Liver (tissue), 9 donors: ENCODE data around the gene WBP2. TPM values are rescaled to one million over a fixed set of nuclear protein-coding genes. Genes with fewer than 3 reads are reported as not detected.

ENCODE experiments used
- DNase-seq: peaks from one replicate; pipeline ENCODE4 v3.0.0-alpha.2; 2017; ENCODE audit warnings: low spot score
- H3K27ac ChIP-seq, 2 donors: one replicate each; pipeline ENCODE4 v1.7.0; 2013; ENCODE audit warnings: inconsistent platforms in 2 of 2, low read length in 2 of 2, control low read depth in 1 of 2, low read depth in 1 of 2, mild to moderate bottlenecking in 1 of 2
- H3K27me3 ChIP-seq, 4 donors: one replicate each; pipeline versions ENCODE4 v1.6.1 to v1.7.0; 2013; ENCODE audit warnings: low read length in 3 of 4, inconsistent platforms in 1 of 4, mild to moderate bottlenecking in 1 of 4, moderate library complexity in 1 of 4; ENCODE audit not compliant: control insufficient read depth in 4 of 4, insufficient read depth in 4 of 4
- H3K36me3 ChIP-seq, 4 donors: one replicate each; pipeline versions ENCODE4 v1.6.1 to v1.7.0; 2013; ENCODE audit warnings: low read length in 3 of 4, mild to moderate bottlenecking in 3 of 4, low read depth in 1 of 4, moderate library complexity in 1 of 4; ENCODE audit not compliant: control insufficient read depth in 4 of 4, insufficient read depth in 3 of 4
- H3K4me1 ChIP-seq, 4 donors: one replicate each; pipeline versions ENCODE4 v1.6.1 to v1.7.0; 2013; ENCODE audit warnings: low read length in 3 of 4, mild to moderate bottlenecking in 3 of 4, moderate library complexity in 1 of 4; ENCODE audit not compliant: control insufficient read depth in 4 of 4, insufficient read depth in 4 of 4
- H3K4me3 ChIP-seq, 3 donors: one replicate each; pipeline versions ENCODE4 v1.6.1 to v1.7.0; 2013; ENCODE audit warnings: low read length in 3 of 3, control low read depth in 1 of 3, low read depth in 1 of 3, mild to moderate bottlenecking in 1 of 3
- H3K9ac ChIP-seq, 2 donors: one replicate each; pipeline ENCODE4 v1.7.0; 2013; ENCODE audit warnings: low read length in 2 of 2, mild to moderate bottlenecking in 2 of 2, moderate library complexity in 2 of 2, control low read depth in 1 of 2, low read depth in 1 of 2
- H3K9me3 ChIP-seq, 4 donors: one replicate each; pipeline versions ENCODE4 v1.6.1 to v1.7.0; 2013; ENCODE audit warnings: low read length in 3 of 4; ENCODE audit not compliant: control insufficient read depth in 4 of 4
- EGR1 ChIP-seq, 2 donors: IDR thresholded peaks; 2 replicates each; pipeline ENCODE4 v1.6.1; 2016 to 2018; ENCODE audit warnings: antibody characterized with exemption in 2 of 2, low read depth in 2 of 2
- FOXA1 ChIP-seq: IDR thresholded peaks from 2 replicates; pipeline ENCODE4 v1.6.1; 2016; ENCODE audit warnings: antibody characterized with exemption
- FOXA2 ChIP-seq: IDR thresholded peaks from 2 replicates; pipeline ENCODE4 v1.6.1; 2016; ENCODE audit warnings: antibody characterized with exemption
- GABPA ChIP-seq, 2 donors: IDR thresholded peaks in 1 of 2; conservative IDR thresholded peaks in 1 of 2; 2 replicates each; pipeline ENCODE4 v1.6.1; 2016; ENCODE audit warnings: antibody characterized with exemption in 2 of 2, mild to moderate bottlenecking in 1 of 2, moderate library complexity in 1 of 2
- HNF4A ChIP-seq, 2 donors: conservative IDR thresholded peaks; 2 replicates each; pipeline ENCODE4 v1.6.1; 2016; ENCODE audit warnings: antibody characterized with exemption in 2 of 2, mild to moderate bottlenecking in 2 of 2
- HNF4G ChIP-seq: IDR thresholded peaks from 2 replicates; pipeline ENCODE4 v1.6.1; 2016; ENCODE audit warnings: antibody characterized with exemption
- JUND ChIP-seq, 2 donors: IDR thresholded peaks; 2 replicates each; pipeline ENCODE4 v1.6.1; 2016; ENCODE audit warnings: antibody characterized with exemption in 2 of 2
- MAX ChIP-seq: IDR thresholded peaks from 2 replicates; pipeline ENCODE4 v1.6.1; 2016; ENCODE audit warnings: antibody characterized with exemption
- NR2F2 ChIP-seq: IDR thresholded peaks from 2 replicates; pipeline ENCODE4 v1.6.1; 2016; ENCODE audit warnings: antibody characterized with exemption
- RAD21 ChIP-seq, 2 donors: IDR thresholded peaks; 2 replicates each; pipeline ENCODE4 v1.6.1; 2016; ENCODE audit warnings: antibody characterized with exemption in 2 of 2, mild to moderate bottlenecking in 2 of 2
- REST ChIP-seq: IDR thresholded peaks from 2 replicates; pipeline ENCODE4 v1.6.1; 2016; ENCODE audit warnings: antibody characterized with exemption, mild to moderate bottlenecking
- RXRA ChIP-seq, 2 donors: IDR thresholded peaks; 2 replicates each; pipeline ENCODE4 v1.6.1; 2017 to 2018; ENCODE audit warnings: antibody characterized with exemption in 2 of 2, mild to moderate bottlenecking in 1 of 2
- SP1 ChIP-seq: IDR thresholded peaks from 2 replicates; pipeline ENCODE4 v1.6.1; 2018; ENCODE audit warnings: antibody characterized with exemption, mild to moderate bottlenecking
- TAF1 ChIP-seq: conservative IDR thresholded peaks from 2 replicates; pipeline ENCODE4 v1.6.1; 2016; ENCODE audit warnings: antibody characterized with exemption, mild to moderate bottlenecking
- YY1 ChIP-seq: IDR thresholded peaks from 2 replicates; pipeline ENCODE4 v1.6.1; 2016; ENCODE audit warnings: antibody characterized with exemption, mild to moderate bottlenecking
- WGBS: extraction: QIAGEN DNeasy Blood & Tissue Kit; methylation state at CpG from one replicate; pipeline ENCODE4 v1.1.7; 2013; 5-methylcytosine and 5-hydroxymethylcytosine counted together
- polyA plus RNA-seq, 2 donors: library from polyadenylated mRNA; stranded (reverse) in 1 of 2; unstranded in 1 of 2; fragments of 200-250 nt in 1 of 2; fragments of >200 nt in 1 of 2; fragmentation: Nextera tagmentation in 1 of 2; extraction: Ambion mirVana in 1 of 2; gene quantifications; one replicate each; pipeline versions ENCODE4 v1.2.1 to v1.2.3, GENCODE V29; 2013 to 2015
- total RNA-seq, 2 donors: library from RNA; depleted of rRNA; stranded (reverse); fragments of >200 nt; gene quantifications; one replicate each; pipeline ENCODE4 v1.2.3, GENCODE V29; 2014
- TF ChIP-seq, protein P1 (sequence below): IDR thresholded peaks from 2 replicates; pipeline ENCODE4 v1.6.1; 2016; ENCODE audit warnings: antibody characterized with exemption
- TF ChIP-seq, protein P2 (sequence below): IDR thresholded peaks from 2 replicates; pipeline ENCODE4 v1.6.1; 2016; ENCODE audit warnings: antibody characterized with exemption
- TF ChIP-seq, protein P3 (sequence below): fragments of 150-350 bp; IDR thresholded peaks from 2 replicates; pipeline ENCODE4 v1.5.1; 2017; ENCODE audit warnings: improper control_type of control experiment, low read depth, low read length; ENCODE audit not compliant: missing input control
- donor health status: healthy.
- donor health status: healthy.
- donor health status: healthy.
- donor health status: healthy.
- donor health status: healthy.

Gene WBP2
- total and polyA plus RNA-seq, 4 donors: 29.0 to 99.4 (median 51.6) TPM

DNA sequence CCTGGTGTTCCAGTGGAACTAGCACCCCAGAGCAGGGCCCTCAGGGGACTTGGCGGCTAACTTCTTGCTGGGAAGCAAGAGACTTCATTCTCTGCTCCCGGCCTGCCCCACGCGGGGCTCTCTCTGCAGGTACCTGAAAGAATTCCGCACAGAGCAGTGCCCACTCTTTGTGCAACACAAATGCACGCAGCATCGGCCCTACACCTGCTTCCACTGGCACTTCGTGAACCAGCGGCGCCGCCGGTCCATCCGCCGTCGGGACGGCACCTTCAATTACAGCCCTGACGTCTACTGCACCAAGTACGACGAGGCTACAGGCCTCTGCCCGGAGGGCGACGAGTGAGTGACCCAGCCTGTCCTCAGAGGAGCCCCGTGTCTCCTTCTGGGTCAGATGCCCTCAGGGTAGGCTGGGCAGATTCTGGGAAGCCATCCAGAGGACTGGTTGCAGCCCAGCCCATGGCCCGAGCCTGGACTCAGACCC is 45.5 kb downstream of the WBP2 start (continued):
- TF ChIP-seq, protein P1, sequence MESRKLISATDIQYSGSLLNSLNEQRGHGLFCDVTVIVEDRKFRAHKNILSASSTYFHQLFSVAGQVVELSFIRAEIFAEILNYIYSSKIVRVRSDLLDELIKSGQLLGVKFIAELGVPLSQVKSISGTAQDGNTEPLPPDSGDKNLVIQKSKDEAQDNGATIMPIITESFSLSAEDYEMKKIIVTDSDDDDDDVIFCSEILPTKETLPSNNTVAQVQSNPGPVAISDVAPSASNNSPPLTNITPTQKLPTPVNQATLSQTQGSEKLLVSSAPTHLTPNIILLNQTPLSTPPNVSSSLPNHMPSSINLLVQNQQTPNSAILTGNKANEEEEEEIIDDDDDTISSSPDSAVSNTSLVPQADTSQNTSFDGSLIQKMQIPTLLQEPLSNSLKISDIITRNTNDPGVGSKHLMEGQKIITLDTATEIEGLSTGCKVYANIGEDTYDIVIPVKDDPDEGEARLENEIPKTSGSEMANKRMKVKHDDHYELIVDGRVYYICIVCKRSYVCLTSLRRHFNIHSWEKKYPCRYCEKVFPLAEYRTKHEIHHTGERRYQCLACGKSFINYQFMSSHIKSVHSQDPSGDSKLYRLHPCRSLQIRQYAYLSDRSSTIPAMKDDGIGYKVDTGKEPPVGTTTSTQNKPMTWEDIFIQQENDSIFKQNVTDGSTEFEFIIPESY: no peak
- no peak for TF ChIP-seq JUND (IDR thresholded peaks at IDR 0.05)

- H3K27ac ChIP-seq: peak overlapping the region; percentile 43 to 46
- WGBS: 70% methylated on average over 18 of the region's 18 CpGs
- no peaks in the 10 kb centered on the region for H3K9me3 ChIP-seq
- H3K36me3 ChIP-seq: peaks cover 10 to 27% (median 12%) of the 10 kb centered on the region in 4 donors
- TF ChIP-seq EGR1 (IDR thresholded peaks at IDR 0.05; ENCODE audit: low read depth in 2 of 2) (no peak), TAF1 (no peak), NR2F2 (no peak), FOXA2 (peak; percentile 52), SP1 (no peak), MAX (no peak), HNF4A (conservative IDR thresholded peaks at IDR 0.05) (peak in 1 of 2 donors; percentile 51), GABPA (IDR thresholded peaks at IDR 0.05 in 1 of 2, conservative IDR thresholded peaks at IDR 0.05 in 1 of 2) (no peak), RXRA (IDR thresholded peaks at IDR 0.05) (no peak)
- TF ChIP-seq, protein P2, sequence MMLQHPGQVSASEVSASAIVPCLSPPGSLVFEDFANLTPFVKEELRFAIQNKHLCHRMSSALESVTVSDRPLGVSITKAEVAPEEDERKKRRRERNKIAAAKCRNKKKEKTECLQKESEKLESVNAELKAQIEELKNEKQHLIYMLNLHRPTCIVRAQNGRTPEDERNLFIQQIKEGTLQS: no peak
- peak; percentile 27 for DNase-seq
- H3K4me1 ChIP-seq: peaks cover 0 to 27% (median 17%) of the 10 kb centered on the region in 4 donors
- no peak overlapping the region for H3K4me3 ChIP-seq
- no peaks in the 10 kb centered on the region for H3K27me3 ChIP-seq
- no peak overlapping the region for H3K9ac ChIP-seq
Observed at GRCh38 chr17:75808905-75809621, 46.1 kb downstream of the WBP2 start.

- Histone ChIP-seq H3K9ac (no peak overlapping the region), H3K36me3 (peaks cover 6 to 22% (median 10%) of the 10 kb centered on the region in 4 donors), H3K27me3 (no peaks in the 10 kb centered on the region), H3K27ac (peak overlapping the region; percentile 17 to 46), H3K9me3 (no peaks in the 10 kb centered on the region), H3K4me3 (no peak overlapping the region), H3K4me1 (peaks cover 0 to 27% (median 17%) of the 10 kb centered on the region in 4 donors)
- TF ChIP-seq YY1 (no peak), FOXA1 (no peak), HNF4A (conservative IDR thresholded peaks at IDR 0.05) (no peak), TAF1 (no peak), RAD21 (IDR thresholded peaks at IDR 0.05) (no peak), RXRA (IDR thresholded peaks at IDR 0.05) (no peak), EGR1 (IDR thresholded peaks at IDR 0.05; ENCODE audit: low read depth in 2 of 2) (no peak), REST (no peak), NR2F2 (no peak), FOXA2 (no peak), SP1 (no peak), JUND (IDR thresholded peaks at IDR 0.05) (no peak), HNF4G (no peak), GABPA (IDR thresholded peaks at IDR 0.05 in 1 of 2, conservative IDR thresholded peaks at IDR 0.05 in 1 of 2) (no peak), MAX (no peak)
- TF ChIP-seq, protein P3, sequence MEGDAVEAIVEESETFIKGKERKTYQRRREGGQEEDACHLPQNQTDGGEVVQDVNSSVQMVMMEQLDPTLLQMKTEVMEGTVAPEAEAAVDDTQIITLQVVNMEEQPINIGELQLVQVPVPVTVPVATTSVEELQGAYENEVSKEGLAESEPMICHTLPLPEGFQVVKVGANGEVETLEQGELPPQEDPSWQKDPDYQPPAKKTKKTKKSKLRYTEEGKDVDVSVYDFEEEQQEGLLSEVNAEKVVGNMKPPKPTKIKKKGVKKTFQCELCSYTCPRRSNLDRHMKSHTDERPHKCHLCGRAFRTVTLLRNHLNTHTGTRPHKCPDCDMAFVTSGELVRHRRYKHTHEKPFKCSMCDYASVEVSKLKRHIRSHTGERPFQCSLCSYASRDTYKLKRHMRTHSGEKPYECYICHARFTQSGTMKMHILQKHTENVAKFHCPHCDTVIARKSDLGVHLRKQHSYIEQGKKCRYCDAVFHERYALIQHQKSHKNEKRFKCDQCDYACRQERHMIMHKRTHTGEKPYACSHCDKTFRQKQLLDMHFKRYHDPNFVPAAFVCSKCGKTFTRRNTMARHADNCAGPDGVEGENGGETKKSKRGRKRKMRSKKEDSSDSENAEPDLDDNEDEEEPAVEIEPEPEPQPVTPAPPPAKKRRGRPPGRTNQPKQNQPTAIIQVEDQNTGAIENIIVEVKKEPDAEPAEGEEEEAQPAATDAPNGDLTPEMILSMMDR: no peak
- TF ChIP-seq, protein P1: no peak
- TF ChIP-seq, protein P2: no peak
- DNase-seq: no peak
- WGBS: 85% methylated on average over 4 of the region's 4 CpGs
Observed at GRCh38 chr17:75808549-75808904, 46.6 kb downstream of the WBP2 start.
